ENCODE data around the gene DPEP1. TPM values are rescaled to one million over a fixed set of nuclear protein-coding genes. Genes with fewer than 3 reads are reported as not detected.

DPEP1 gene
- total and polyA plus RNA-seq, 8 donors, result 0.23 to 12.3 (median 1.00) TPM; not detected in 2

- TF ChIP-seq EP300 (IDR thresholded peaks at IDR 0.05) (no peak), CTCF (IDR thresholded peaks at IDR 0.05) (no peak), POLR2AphosphoS5 (IDR thresholded peaks at IDR 0.05) (no peak)
- peaks cover 0 to 25% (median 4%) of the 10 kb centered on the region in 3 donors for H3K27me3 ChIP-seq
- no peaks in the 10 kb centered on the region for H3K9me3 ChIP-seq
- no peak overlapping the region for H3K4me3 ChIP-seq
- no peaks in the 10 kb centered on the region for H3K36me3 ChIP-seq
- no peak for DNase-seq
- 64 to 76% (median 65%) methylated on average over 4 to 10 of the region's 10 CpGs for WGBS, 5 donors
- no peak overlapping the region for H3K27ac ChIP-seq
- intact Hi-C loops (cut with DNase I; ENCODE audit: low total_unique reads), result no loop called here
- peaks cover 11 to 29% (median 25%) of the 10 kb centered on the region in 4 donors for H3K4me1 ChIP-seq
These were observed 23.9 kb downstream of the DPEP1 start for GRCh38 chr16:89637379-89637778.

GRCh38 chr16:89638455-89638854, 25.0 kb downstream of the DPEP1 start:
- H3K4me1 ChIP-seq, result peaks cover 8 to 22% (median 18%) of the 10 kb centered on the region in 4 donors
- no peak overlapping the region for H3K4me3 ChIP-seq
- no peaks in the 10 kb centered on the region for H3K9me3 ChIP-seq
- DNase-seq, result no peak
- intact Hi-C loops (cut with DNase I; ENCODE audit: low total_unique reads), result no loop called here
- no peak overlapping the region for H3K27ac ChIP-seq
- no peaks in the 10 kb centered on the region for H3K36me3 ChIP-seq
- WGBS, 5 donors, result 58 to 74% (median 62%) methylated on average over 4 to 10 of the region's 10 CpGs
- no peak for TF ChIP-seq POLR2AphosphoS5 (IDR thresholded peaks at IDR 0.05)
- peaks cover 0 to 14% (median 0%) of the 10 kb centered on the region in 3 donors for H3K27me3 ChIP-seq

- Histone ChIP-seq H3K27ac (no peak overlapping the region), H3K27me3 (peaks cover 0 to 10% (median 0%) of the 10 kb centered on the region in 3 donors), H3K4me3 (no peak overlapping the region), H3K9me3 (no peaks in the 10 kb centered on the region), H3K36me3 (peaks cover under 1 to 7% (median 4%) of the 10 kb centered on the region in 4 donors), H3K4me1 (peaks cover 8 to 22% (median 18%) of the 10 kb centered on the region in 4 donors)
- DNase-seq, result no peak
- intact Hi-C loops (cut with DNase I; ENCODE audit: low total_unique reads), result no loop called here
- WGBS, 5 donors, result 31 to 56% (median 40%) methylated on average over 5 to 6 of the region's 6 CpGs
- no peak for TF ChIP-seq CTCF (IDR thresholded peaks at IDR 0.05)
- no peak for TF ChIP-seq POLR2AphosphoS5 (IDR thresholded peaks at IDR 0.05)
- TF ChIP-seq EP300 (IDR thresholded peaks at IDR 0.05), result no peak
- no peak for TF ChIP-seq POLR2A (IDR thresholded peaks at IDR 0.05)
These were observed 25.9 kb downstream of the DPEP1 start for GRCh38 chr16:89639385-89639784.

- no peaks in the 10 kb centered on the region for H3K9me3 ChIP-seq
- TF ChIP-seq POLR2AphosphoS5 (IDR thresholded peaks at IDR 0.05), result no peak
- TF ChIP-seq EP300 (IDR thresholded peaks at IDR 0.05), result no peak
- TF ChIP-seq CTCF (IDR thresholded peaks at IDR 0.05), result peak in 1 of 7 experiments; percentile 2
- TF ChIP-seq POLR2A (IDR thresholded peaks at IDR 0.05), result no peak
- no peak for DNase-seq
- peaks cover 8 to 22% (median 18%) of the 10 kb centered on the region in 4 donors for H3K4me1 ChIP-seq
- 26 to 55% (median 44%) methylated on average over 14 of the region's 14 CpGs for WGBS, 5 donors
- peaks cover 0 to 10% (median 0%) of the 10 kb centered on the region in 3 donors for H3K27me3 ChIP-seq
- peak overlapping the region in 2 of 4 donors; percentile 35 to 37 for H3K4me3 ChIP-seq
- intact Hi-C loops (cut with DNase I; ENCODE audit: low total_unique reads), result loop anchor here (10.0 kb wide), 1 partner anchor 67 kb away; the partner anchor contains the start of gene CPNE7
- H3K36me3 ChIP-seq, result peaks cover 22 to 29% (median 26%) of the 10 kb centered on the region in 4 donors
- no peak overlapping the region for H3K27ac ChIP-seq
These were observed 28.1 kb downstream of the DPEP1 start for GRCh38 chr16:89641458-89642119.

DNA sequence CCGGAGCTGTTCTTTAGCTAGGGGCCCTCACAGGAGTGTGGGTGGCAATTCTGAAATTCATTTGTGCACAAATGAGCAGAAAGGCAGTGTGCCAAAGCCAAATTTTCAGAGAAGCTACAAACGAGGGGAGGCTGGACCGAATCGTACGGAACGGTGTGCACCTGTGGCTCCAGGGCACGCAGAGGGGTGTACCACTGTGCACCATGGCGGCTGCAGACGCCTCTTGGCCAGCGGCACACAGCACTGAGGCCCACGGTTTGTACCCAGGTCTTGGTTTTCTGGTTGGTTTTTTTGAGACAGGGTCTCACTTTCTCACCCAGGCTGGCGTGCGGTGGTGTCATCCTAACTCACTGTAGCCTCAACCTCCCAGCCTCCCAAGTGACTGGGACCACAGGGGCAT, 29.1 kb downstream of the DPEP1 start:
- DNase-seq, result no peak
- intact Hi-C loops (cut with DNase I; ENCODE audit: low total_unique reads), result loop anchor here (10.0 kb wide), 1 partner anchor 68 kb away; the partner anchor contains the start of gene CPNE7
- TF ChIP-seq CTCF (IDR thresholded peaks at IDR 0.05) (no peak), POLR2AphosphoS5 (IDR thresholded peaks at IDR 0.05) (no peak), POLR2A (IDR thresholded peaks at IDR 0.05) (no peak), EP300 (IDR thresholded peaks at IDR 0.05) (no peak)
- no peak overlapping the region for H3K4me3 ChIP-seq
- no peaks in the 10 kb centered on the region for H3K9me3 ChIP-seq
- H3K27me3 ChIP-seq, result peaks cover 0 to 10% (median 0%) of the 10 kb centered on the region in 3 donors
- peaks cover 8 to 22% (median 18%) of the 10 kb centered on the region in 4 donors for H3K4me1 ChIP-seq
- peaks cover 30 to 37% (median 35%) of the 10 kb centered on the region in 4 donors for H3K36me3 ChIP-seq
- 71 to 82% (median 74%) methylated on average over 13 of the region's 13 CpGs for WGBS, 5 donors
- H3K27ac ChIP-seq, result no peak overlapping the region
